GM12878 (cell line): Measurements from ENCODE around the gene RAPGEF4. TPM values are rescaled to one million over a fixed set of nuclear protein-coding genes. Genes with fewer than 3 reads are reported as not detected.
"Not testable (repeated sequence)": the region's sequence is repeated elsewhere in the genome, so short reads cannot be mapped to it uniquely, and the experiment has no call there.

Source experiments
- ATAC-seq: fragments of 200-7000 bp; cut with Tn5 transposase; 3 replicates; pipeline ENCODE4 v1.9.1; 2020; ENCODE audit warnings: mild to moderate bottlenecking, moderate library complexity
- BruUV-seq: library from RNA; stranded (reverse); fragments of 400-500 nt; replicated peaks from 2 replicates; lab custom pipeline; 2021; lab: Mats Ljungman, UMichigan
- CTCF ChIA-PET: fragments of 300-600 bp; sonication (Branson Sonifier 250); formaldehyde crosslinking; extraction: SDS; loops from one replicate; lab custom pipeline; 2021; ENCODE audit warnings: inconsistent platforms; lab: Yijun Ruan, JAX
- POLR2A ChIA-PET: fragments of 350-600 bp; formaldehyde crosslinking; extraction: SDS; loops from one replicate; lab custom pipeline; 2021; ENCODE audit warnings: inconsistent platforms; lab: Charles Lee
- RAD21 ChIA-PET: fragments of 300-600 bp; sonication (Branson Sonifier 250); formaldehyde crosslinking; loops from one replicate; lab custom pipeline; 2023; ENCODE audit warnings: antibody characterized with exemption; ENCODE audit not compliant: unreplicated experiment; lab: Charles Lee
- SMC1A ChIA-PET: fragments of 300-600 bp; sonication (Branson Sonifier 250); formaldehyde crosslinking; loops from one replicate; lab custom pipeline; 2023; ENCODE audit not compliant: unreplicated experiment, uncharacterized antibody; lab: Charles Lee
- DNase-seq: peaks from one replicate; pipeline ENCODE4 v3.0.0-alpha.2; 2011; ENCODE audit warnings: low read depth, low spot score
- FAIRE-seq: peaks from 3 replicates; lab custom pipeline; 2011; peaks lifted over from hg19 to GRCh38; lab: Jason Lieb, UNC
- H2AFZ ChIP-seq: 2 replicates; pipeline ENCODE4 v1.6.0; 2011; ENCODE audit warnings: low read depth, low read length, control low read depth; ENCODE audit not compliant: control insufficient read depth
- H3K27ac ChIP-seq: 2 replicates; pipeline ENCODE4 v1.5.1; 2011; ENCODE audit warnings: control low read depth; ENCODE audit not compliant: control insufficient read depth, insufficient read depth
- H3K27me3 ChIP-seq, 2 experiments: replicated peaks in 1 of 2; 2 replicates each; pipeline versions ENCODE4 v1.6.0 to v1.6.1; 2011; ENCODE audit warnings: low read length in 1 of 2; ENCODE audit not compliant: control insufficient read depth in 2 of 2, insufficient read depth in 2 of 2
- H3K36me3 ChIP-seq, 2 experiments: 2 replicates each; pipeline ENCODE4 v1.5.1; 2011; ENCODE audit warnings: low read length in 1 of 2; ENCODE audit not compliant: control insufficient read depth in 2 of 2, insufficient read depth in 2 of 2
- H3K4me1 ChIP-seq: 2 replicates; pipeline ENCODE4 v1.6.1; 2011; ENCODE audit warnings: mild to moderate bottlenecking, low read length, moderate library complexity, mixed read lengths; ENCODE audit not compliant: control insufficient read depth, insufficient read depth
- H3K4me2 ChIP-seq: 2 replicates; pipeline ENCODE4 v1.6.0; 2011; ENCODE audit warnings: control low read depth; ENCODE audit not compliant: control insufficient read depth, insufficient read depth
- H3K4me3 ChIP-seq: fragments of 200-600 bp; sonication (generic); 2 replicates; pipeline ENCODE4 v1.5.1; 2016
- H3K79me2 ChIP-seq: 2 replicates; pipeline ENCODE4 v1.6.0; 2011; ENCODE audit warnings: low read length; ENCODE audit not compliant: control insufficient read depth, insufficient read depth
- H3K9ac ChIP-seq: 2 replicates; pipeline ENCODE4 v1.8.0; 2011; ENCODE audit warnings: low read length, control low read depth, mixed read lengths; ENCODE audit not compliant: control insufficient read depth, insufficient read depth
- H3K9me3 ChIP-seq: replicated peaks from 3 replicates; pipeline ENCODE4 v1.5.1; 2011; ENCODE audit warnings: mild to moderate bottlenecking, low read length; ENCODE audit not compliant: control insufficient read depth, insufficient read depth
- H4K20me1 ChIP-seq: 2 replicates; pipeline ENCODE4 v1.6.0; 2011; ENCODE audit not compliant: control insufficient read depth, insufficient read depth
- EP300 ChIP-seq, 2 experiments: fragments of 150-350 bp in 1 of 2; IDR thresholded peaks; 2 replicates each; pipeline ENCODE4 v1.6.1; 2011 to 2012; ENCODE audit warnings: low read depth in 2 of 2, low read length in 2 of 2, borderline replicate concordance in 1 of 2, improper control_type of control experiment in 1 of 2, inconsistent platforms in 1 of 2; ENCODE audit not compliant: control insufficient read depth in 1 of 2
- LARP7 ChIP-seq: fragments of 450-650 bp; IDR thresholded peaks from 2 replicates; pipeline ENCODE4 v1.6.1; 2017; ENCODE audit warnings: mild to moderate bottlenecking
- SMAD1 ChIP-seq: fragments of 450-650 bp; IDR thresholded peaks from 2 replicates; pipeline ENCODE4 v1.6.1; 2018; ENCODE audit warnings: mild to moderate bottlenecking, low read depth; ENCODE audit not compliant: partially characterized antibody
- WGBS: methylation state at CpG from one replicate; pipeline ENCODE4 v1.1.6; 2016; ENCODE audit warnings: low lambda C conversion rate; ENCODE audit not compliant: insufficient replicate concordance, insufficient coverage; ENCODE audit errors: missing lambda C conversion rate; 5-methylcytosine and 5-hydroxymethylcytosine counted together
- in situ Hi-C: fragments of 300-500 bp; cut with MboI; formaldehyde crosslinking; loops from 9 replicates; pipeline ENCODE4 v1.14.3; 2018; ENCODE audit warnings: mixed read lengths
- intact Hi-C: fragments of 100-400 bp; cut with micrococcal nuclease; formaldehyde crosslinking; loops from one replicate; pipeline ENCODE4 v1.14.2; 2022; ENCODE audit not compliant: unreplicated experiment
- polyA plus RNA-seq, 11 experiments: library from polyadenylated mRNA; depleted of rRNA in 4 of 11; unstranded in 6 of 11; stranded (reverse) in 5 of 11; fragments of >200 nt; fragmentation: Nextera tagmentation in 4 of 11; fragmentation: Illumina TruSeq in 1 of 11; extraction: Ambion mirVana in 4 of 11; extraction: Trizol in 1 of 11; gene quantifications; 1 replicate in 1 of 11; 2 replicates in 10 of 11; pipeline versions ENCODE4 v1.2.1 to v1.2.3, GENCODE V29; 2011 to 2016; ENCODE audit warnings: inconsistent platforms in 2 of 11, missing spikeins in 2 of 11, low read depth in 1 of 11
- total RNA-seq, 4 experiments: library from RNA; depleted of rRNA in 3 of 4; stranded (reverse); fragments of >200 nt in 3 of 4; fragmentation: Illumina TruSeq in 1 of 4; extraction: Trizol in 1 of 4; gene quantifications; 2 replicates each; pipeline versions ENCODE4 v1.2.1 to v1.2.3, GENCODE V29; 2013 to 2021

Gene RAPGEF4
- total and polyA plus RNA-seq, 10 of the 15 experiments (the other 5 are each of a cell fraction or from before 2014, with no cell fraction given), result 0.18 TPM; not detected in 8

- ATAC-seq, result no peak
- no peaks in the 10 kb centered on the region; a peak in 1 of 4 replicates for H3K27me3 ChIP-seq
- BruUV-seq, result no TSS peak
- no peak for TF ChIP-seq SMAD1
- no peak for TF ChIP-seq LARP7
- no peak for TF ChIP-seq EP300 (IDR thresholded peaks at IDR 0.05; ENCODE audit: borderline replicate concordance in 1 of 2, control insufficient read depth in 1 of 2, low read depth in 2 of 2, low read length in 2 of 2)
- in situ Hi-C loops (no loop called here), intact Hi-C loops (no loop called here)
- no peaks in the 10 kb centered on the region for H4K20me1 ChIP-seq
- CTCF ChIA-PET, result no interaction called here
- H3K9me3 ChIP-seq, result no peaks in the 10 kb centered on the region
- POLR2A ChIA-PET, result no interaction called here
- no peaks in the 10 kb centered on the region for H3K36me3 ChIP-seq
- H3K79me2 ChIP-seq, result no peaks in the 10 kb centered on the region
- no peaks in the 10 kb centered on the region for H3K4me1 ChIP-seq
- FAIRE-seq, result no peak
- H3K4me3 ChIP-seq, result no peak overlapping the region
- H2AFZ ChIP-seq, result no peak overlapping the region
- no peak for DNase-seq
- SMC1A ChIA-PET, result no interaction called here
- RAD21 ChIA-PET, result no interaction called here
- H3K27ac ChIP-seq, result no peak overlapping the region
- no peak overlapping the region for H3K4me2 ChIP-seq
- H3K9ac ChIP-seq, result no peak overlapping the region
These were observed 57.1 kb downstream of the RAPGEF4 start for GRCh38 chr2:172792711-172793110.

GRCh38 chr2:172803308-172803707, 67.7 kb downstream of the RAPGEF4 start:
- intact Hi-C loops, RAD21 ChIA-PET: not testable (repeated sequence)
- in situ Hi-C loops, result loop anchor here (25.0 kb wide), 1 partner anchor 134 kb away; no protein-coding TSS in a partner anchor

More at GRCh38 chr2:172803308-172803707, 67.7 kb downstream of the RAPGEF4 start:
- H3K4me2 ChIP-seq, H3K9ac ChIP-seq, H3K4me1 ChIP-seq, ATAC-seq, H2AFZ ChIP-seq, SMC1A ChIA-PET, H4K20me1 ChIP-seq, POLR2A ChIA-PET, H3K27ac ChIP-seq, BruUV-seq, FAIRE-seq, H3K79me2 ChIP-seq, H3K36me3 ChIP-seq, DNase-seq, H3K27me3 ChIP-seq, H3K9me3 ChIP-seq, H3K4me3 ChIP-seq: not testable (repeated sequence)
- CTCF ChIA-PET, result interaction anchor here (1.0 kb wide), 1 partner anchor 128 kb away, joined by 4 read pairs; no protein-coding TSS in a partner anchor
- 0% methylated on average over 1 of the region's 1 CpG for WGBS
